OCI-LY7 (cell line): ENCODE measurements around the gene VWDE. TPM values are rescaled to one million over a fixed set of nuclear protein-coding genes. Genes with fewer than 3 reads are reported as not detected.

ENCODE experiments used
- BruUV-seq: library from RNA; stranded (reverse); fragments of 400-500 nt; replicated peaks from 2 replicates; lab custom pipeline; 2021; lab: Mats Ljungman, UMichigan
- CTCF ChIA-PET: fragments of 300-600 bp; sonication (Branson Sonifier 250); formaldehyde crosslinking; loops from one replicate; lab custom pipeline; 2022; ENCODE audit warnings: antibody characterized with exemption; ENCODE audit not compliant: unreplicated experiment; lab: Charles Lee
- POLR2A ChIA-PET: fragments of 300-600 bp; sonication (Branson Sonifier 250); formaldehyde crosslinking; loops from one replicate; lab custom pipeline; 2022; ENCODE audit warnings: antibody characterized with exemption; lab: Charles Lee
- DNase-seq: peaks from one replicate; pipeline ENCODE4 v3.0.0-alpha.2; 2015; ENCODE audit warnings: low spot score
- H2AFZ ChIP-seq: fragments of 200-600 bp; sonication (generic), shearing (Covaris generic); 2 replicates; pipeline ENCODE4 v1.6.1; 2014; ENCODE audit warnings: mild to moderate bottlenecking, antibody characterized with exemption, low read length, moderate library complexity
- H3K27ac ChIP-seq: fragments of 200-600 bp; sonication (generic); 2 replicates; pipeline ENCODE4 v1.5.1; 2014; ENCODE audit warnings: mixed run types, low read depth, mild to moderate bottlenecking, moderate library complexity, low read length, inconsistent platforms; ENCODE audit not compliant: poor library complexity, severe bottlenecking
- H3K36me3 ChIP-seq: fragments of 200-600 bp; sonication (generic); 2 replicates; pipeline ENCODE4 v1.6.1; 2014; ENCODE audit warnings: mild to moderate bottlenecking, antibody characterized with exemption, low read length, moderate library complexity, mixed read lengths; ENCODE audit not compliant: insufficient read depth
- H3K4me1 ChIP-seq: fragments of 200-600 bp; sonication (generic); 2 replicates; pipeline ENCODE4 v1.5.1; 2014; ENCODE audit warnings: mild to moderate bottlenecking, low read length; ENCODE audit not compliant: insufficient read depth, poor library complexity, severe bottlenecking
- H3K4me2 ChIP-seq: fragments of 200-600 bp; sonication (generic); 2 replicates; pipeline ENCODE4 v1.6.1; 2014; ENCODE audit warnings: mild to moderate bottlenecking, low read length
- H3K4me3 ChIP-seq: fragments of 200-600 bp; sonication (generic); 2 replicates; pipeline ENCODE4 v1.5.1; 2014; ENCODE audit warnings: mild to moderate bottlenecking, low read depth, low read length; ENCODE audit not compliant: poor library complexity, severe bottlenecking
- H3K79me2 ChIP-seq: fragments of 200-600 bp; sonication (generic); 2 replicates; pipeline ENCODE4 v1.6.1; 2016; ENCODE audit warnings: low read depth, mild to moderate bottlenecking, low read length, moderate library complexity, mixed read lengths; ENCODE audit not compliant: insufficient read depth
- H3K9me2 ChIP-seq: fragments of 200-600 bp; sonication (generic); 2 replicates; pipeline ENCODE4 v1.6.1; 2016; ENCODE audit warnings: mild to moderate bottlenecking, low read length, mixed read lengths; ENCODE audit not compliant: insufficient read depth
- H3K9me3 ChIP-seq: fragments of 200-600 bp; sonication (generic); 2 replicates; pipeline ENCODE4 v1.6.1; 2014; ENCODE audit warnings: mild to moderate bottlenecking, mixed run types, low read length, mixed read lengths
- H4K20me1 ChIP-seq: fragments of 200-600 bp; sonication (generic); 2 replicates; pipeline ENCODE4 v1.6.1; 2014; ENCODE audit warnings: mild to moderate bottlenecking, antibody characterized with exemption, low read length, moderate library complexity, mixed read lengths; ENCODE audit not compliant: insufficient read depth
- EZH2phosphoT487 ChIP-seq: fragments of 200-600 bp; sonication (generic); IDR thresholded peaks from 2 replicates; pipeline ENCODE4 v1.6.1; 2018; ENCODE audit warnings: low read depth, borderline replicate concordance, mild to moderate bottlenecking, mixed run types, antibody characterized with exemption, low read length, moderate library complexity, mixed read lengths
- intact Hi-C: fragments of 100-400 bp; cut with micrococcal nuclease; formaldehyde crosslinking; loops from one replicate; pipeline ENCODE4 v1.10.0; 2022; ENCODE audit not compliant: unreplicated experiment
- total RNA-seq, 2 experiments: library from RNA; depleted of rRNA in 1 of 2; stranded (reverse); fragments of >200 nt in 1 of 2; shearing (Covaris generic) in 1 of 2; gene quantifications; 2 replicates each; pipeline ENCODE4 v1.2.3, GENCODE V29; 2014 to 2022
- TF ChIP-seq, protein P1 (sequence below): fragments of 200-600 bp; sonication (generic); conservative IDR thresholded peaks from 2 replicates; pipeline ENCODE4 v1.5.1; 2014; ENCODE audit warnings: mild to moderate bottlenecking, antibody characterized with exemption, low read length, moderate library complexity, mixed read lengths

Gene VWDE
- total RNA-seq, 2 experiments from 2014 or later: not detected

DNA sequence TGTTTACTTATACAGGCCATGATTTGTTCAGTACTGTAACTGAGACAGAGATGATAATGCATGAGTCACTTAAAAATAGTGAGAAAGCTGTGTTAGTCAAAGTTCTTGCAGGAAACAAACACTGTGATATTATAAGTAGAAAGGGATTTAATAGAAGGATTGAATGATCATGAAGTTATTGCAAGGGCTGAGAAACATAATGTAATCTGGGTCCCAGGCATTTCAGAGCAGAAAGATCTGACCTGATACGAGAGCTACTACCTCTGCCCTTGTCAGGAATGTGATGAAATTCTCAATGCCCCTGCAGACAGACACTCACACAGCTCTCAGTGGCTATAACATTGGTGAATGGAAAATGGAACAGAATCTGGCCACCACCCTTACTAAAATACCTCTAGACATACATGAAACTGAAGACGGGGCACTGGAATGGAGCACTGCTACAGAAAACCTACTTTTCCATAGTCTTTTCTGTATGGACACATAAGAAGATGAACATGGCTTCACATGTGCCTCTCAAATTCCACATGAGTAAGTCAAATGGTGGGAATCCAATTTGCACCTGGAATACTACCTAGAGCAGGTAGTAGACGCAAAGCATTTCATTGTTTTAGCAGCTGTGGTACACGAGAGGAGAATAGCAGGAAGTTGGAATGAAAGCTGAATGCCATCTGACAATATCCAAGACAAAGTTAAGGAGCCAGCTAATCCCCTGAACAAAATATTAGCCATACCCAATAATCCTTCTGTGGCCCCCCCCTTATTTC lies 19.1 kb upstream of the VWDE start:
- POLR2A ChIA-PET: no interaction called here
- Histone ChIP-seq H3K4me3 (no peak overlapping the region), H3K9me2 (no peaks in the 10 kb centered on the region), H3K36me3 (no peaks in the 10 kb centered on the region), H3K4me2 (no peak overlapping the region), H2AFZ (no peak overlapping the region), H3K4me1 (no peaks in the 10 kb centered on the region), H3K9me3 (no peaks in the 10 kb centered on the region), H3K27ac (no peak overlapping the region), H4K20me1 (no peaks in the 10 kb centered on the region), H3K79me2 (no peaks in the 10 kb centered on the region)
- CTCF ChIA-PET: no interaction called here
- no TSS peak for BruUV-seq
- DNase-seq: no peak
- TF ChIP-seq, protein P1, sequence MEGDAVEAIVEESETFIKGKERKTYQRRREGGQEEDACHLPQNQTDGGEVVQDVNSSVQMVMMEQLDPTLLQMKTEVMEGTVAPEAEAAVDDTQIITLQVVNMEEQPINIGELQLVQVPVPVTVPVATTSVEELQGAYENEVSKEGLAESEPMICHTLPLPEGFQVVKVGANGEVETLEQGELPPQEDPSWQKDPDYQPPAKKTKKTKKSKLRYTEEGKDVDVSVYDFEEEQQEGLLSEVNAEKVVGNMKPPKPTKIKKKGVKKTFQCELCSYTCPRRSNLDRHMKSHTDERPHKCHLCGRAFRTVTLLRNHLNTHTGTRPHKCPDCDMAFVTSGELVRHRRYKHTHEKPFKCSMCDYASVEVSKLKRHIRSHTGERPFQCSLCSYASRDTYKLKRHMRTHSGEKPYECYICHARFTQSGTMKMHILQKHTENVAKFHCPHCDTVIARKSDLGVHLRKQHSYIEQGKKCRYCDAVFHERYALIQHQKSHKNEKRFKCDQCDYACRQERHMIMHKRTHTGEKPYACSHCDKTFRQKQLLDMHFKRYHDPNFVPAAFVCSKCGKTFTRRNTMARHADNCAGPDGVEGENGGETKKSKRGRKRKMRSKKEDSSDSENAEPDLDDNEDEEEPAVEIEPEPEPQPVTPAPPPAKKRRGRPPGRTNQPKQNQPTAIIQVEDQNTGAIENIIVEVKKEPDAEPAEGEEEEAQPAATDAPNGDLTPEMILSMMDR: no peak
- TF ChIP-seq EZH2phosphoT487: no peak
- intact Hi-C loops: no loop called here

DNA sequence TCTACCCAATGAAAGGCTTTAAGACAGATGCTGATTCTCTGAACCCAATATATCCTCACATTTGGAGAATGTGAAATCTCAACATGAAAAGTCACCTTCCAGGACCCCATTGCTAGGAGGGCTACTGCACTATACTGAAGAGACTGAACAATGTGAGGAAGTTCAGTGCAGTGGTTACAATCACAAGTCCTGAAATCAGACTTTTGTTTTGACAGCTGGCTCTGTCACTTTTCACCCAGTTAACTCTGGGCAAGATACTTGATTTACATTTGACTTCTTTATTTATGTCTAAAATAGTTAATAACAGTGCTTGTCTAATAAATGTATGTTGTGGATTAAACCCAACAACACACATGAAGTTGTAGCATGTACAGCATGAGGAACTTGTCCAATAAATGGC lies 14.8 kb upstream of the VWDE start:
- Histone ChIP-seq H3K4me1 (no peaks in the 10 kb centered on the region), H3K79me2 (no peaks in the 10 kb centered on the region), H3K9me3 (no peaks in the 10 kb centered on the region), H2AFZ (no peak overlapping the region), H3K36me3 (no peaks in the 10 kb centered on the region), H3K4me2 (no peak overlapping the region), H3K27ac (no peak overlapping the region), H3K4me3 (no peak overlapping the region), H4K20me1 (no peaks in the 10 kb centered on the region), H3K9me2 (no peaks in the 10 kb centered on the region)
- POLR2A ChIA-PET: no interaction called here
- TF ChIP-seq, protein P1: no peak
- no peak for TF ChIP-seq EZH2phosphoT487
- no peak for DNase-seq
- intact Hi-C loops: no loop called here
- CTCF ChIA-PET: no interaction called here
- no TSS peak for BruUV-seq

DNA sequence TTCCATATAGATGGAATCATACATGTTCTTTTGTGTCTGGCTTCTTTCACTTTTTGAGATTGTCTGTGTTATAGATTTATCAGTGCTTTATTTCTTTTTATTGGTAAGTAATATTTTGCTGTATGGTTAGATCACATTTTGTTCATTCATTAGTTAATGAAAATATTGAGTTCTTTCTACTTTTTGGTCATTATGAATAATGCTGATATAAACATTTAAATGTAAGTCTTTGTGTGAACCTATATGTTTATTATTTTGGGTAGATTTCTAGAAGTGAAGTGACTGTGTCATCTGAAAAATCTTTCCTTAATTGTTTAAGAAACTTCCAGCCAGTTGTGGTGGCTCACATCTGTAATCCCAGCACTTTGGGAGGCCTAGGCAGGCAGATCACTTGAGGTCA lies 11.4 kb upstream of the VWDE start:
- Histone ChIP-seq H4K20me1 (no peaks in the 10 kb centered on the region), H3K27ac (no peak overlapping the region), H3K9me3 (no peaks in the 10 kb centered on the region), H3K4me2 (no peak overlapping the region), H3K4me1 (no peaks in the 10 kb centered on the region), H3K79me2 (no peaks in the 10 kb centered on the region), H3K4me3 (no peak overlapping the region), H3K9me2 (no peaks in the 10 kb centered on the region), H2AFZ (no peak overlapping the region), H3K36me3 (no peaks in the 10 kb centered on the region)
- ChIA-PET CTCF (no interaction called here), POLR2A (no interaction called here)
- no peak for TF ChIP-seq EZH2phosphoT487
- TF ChIP-seq, protein P1: no peak
- no TSS peak for BruUV-seq
- intact Hi-C loops: no loop called here
- DNase-seq: no peak
